HG02981 (cell line): ENCODE data around the gene FPR2.
"Not testable (repeated sequence)": the region's sequence is repeated elsewhere in the genome, so short reads cannot be mapped to it uniquely, and the experiment has no call there.

ENCODE experiments used
- ATAC-seq: cut with Tn5 transposase; IDR thresholded peaks from one replicate; pipeline ENCODE4 v1.9.1; 2021; ENCODE audit warnings: mild to moderate bottlenecking, moderate library complexity; ENCODE audit not compliant: unreplicated experiment

The FPR2 gene

GRCh38 chr19:51739466-51740213 lies 21.3 kb upstream of the FPR2 start:
- no peak for ATAC-seq

GRCh38 chr19:51740356-51740755 lies 20.6 kb upstream of the FPR2 start:
- no peak for ATAC-seq

- ATAC-seq: no peak
Measured at GRCh38 chr19:51742789-51743188, 18.2 kb upstream of the FPR2 start.

- ATAC-seq: no peak
Measured at GRCh38 chr19:51743405-51743804, 17.6 kb upstream of the FPR2 start.

- no peak for ATAC-seq
Measured at GRCh38 chr19:51746731-51747130, 14.2 kb upstream of the FPR2 start.

GRCh38 chr19:51749979-51750378 lies 11.0 kb upstream of the FPR2 start:
- ATAC-seq: no peak

GRCh38 chr19:51750400-51751094 lies 10.4 kb upstream of the FPR2 start:
- ATAC-seq: no peak

- ATAC-seq: no peak
Measured at GRCh38 chr19:51751655-51752054, 9.3 kb upstream of the FPR2 start, which contains the start of gene FPR1. Gene FPR1 (minus strand): TSS chr19:51751878. CDS start chr19:51746994, 4,884 bp downstream.

- no peak for ATAC-seq
Measured at GRCh38 chr19:51754109-51754508, 6.9 kb upstream of the FPR2 start.

- ATAC-seq: no peak
Measured at GRCh38 chr19:51754770-51755169, 6.2 kb upstream of the FPR2 start.

- no peak for ATAC-seq
Measured at GRCh38 chr19:51755571-51755970, 5.4 kb upstream of the FPR2 start.

GRCh38 chr19:51761696-51762095 lies 716 bp downstream of the FPR2 start:
- no peak for ATAC-seq

- ATAC-seq: no peak
Measured at GRCh38 chr19:51765086-51765485, 4.1 kb downstream of the FPR2 start.

GRCh38 chr19:51766461-51766860 lies 5.5 kb downstream of the FPR2 start:
- no peak for ATAC-seq

- ATAC-seq: no peak
Measured at GRCh38 chr19:51771376-51772130, 10.6 kb downstream of the FPR2 start.

- no peak for ATAC-seq
Measured at GRCh38 chr19:51772977-51773376, 12.0 kb downstream of the FPR2 start.

- not testable (repeated sequence) for ATAC-seq
Measured at GRCh38 chr19:51776561-51776960, 15.6 kb downstream of the FPR2 start.

GRCh38 chr19:51777570-51778462 lies 16.8 kb downstream of the FPR2 start:
- no peak for ATAC-seq

- no peak for ATAC-seq
Measured at GRCh38 chr19:51779181-51779580, 18.2 kb downstream of the FPR2 start.

GRCh38 chr19:51779703-51780102 lies 18.7 kb downstream of the FPR2 start:
- ATAC-seq: no peak

- no peak for ATAC-seq
Measured at GRCh38 chr19:51780270-51780669, 19.3 kb downstream of the FPR2 start.
